ENCODE results near the gene ZBTB46. TPM values are rescaled to one million over a fixed set of nuclear protein-coding genes. Genes with fewer than 3 reads are reported as not detected.

ZBTB46 gene
- total RNA-seq, 1 donor from 2014 or later, result 0.53 TPM

DNA sequence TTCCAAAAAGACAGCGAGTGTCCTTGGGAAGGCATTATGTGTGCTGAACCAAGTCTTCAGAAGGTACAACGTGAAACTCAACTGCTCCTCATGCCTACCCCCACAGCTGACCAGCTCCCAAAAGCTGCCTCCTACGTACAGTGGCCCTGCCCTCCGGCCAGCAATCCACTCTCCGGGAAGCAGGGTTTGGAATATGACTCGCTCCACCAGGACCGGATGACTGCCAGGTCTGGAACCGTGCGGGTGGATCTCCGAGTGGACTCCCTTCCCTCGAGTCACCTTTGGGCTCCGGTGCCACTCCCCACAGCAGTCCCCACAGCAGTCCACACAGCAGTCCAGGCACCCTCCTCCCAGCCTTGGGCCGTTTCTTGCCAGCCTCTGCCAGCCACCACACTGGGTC lies 4.3 kb downstream of the ZBTB46 start:
- H3K27me3 ChIP-seq (ENCODE audit: control insufficient read depth, insufficient read depth, low read length), result peaks cover 10% of the 10 kb centered on the region
- no peaks in the 10 kb centered on the region for H3K36me3 ChIP-seq (ENCODE audit: control insufficient read depth, insufficient read depth, low read length)
- no peak for DNase-seq (ENCODE audit: low read depth)
- TF ChIP-seq, protein P1, sequence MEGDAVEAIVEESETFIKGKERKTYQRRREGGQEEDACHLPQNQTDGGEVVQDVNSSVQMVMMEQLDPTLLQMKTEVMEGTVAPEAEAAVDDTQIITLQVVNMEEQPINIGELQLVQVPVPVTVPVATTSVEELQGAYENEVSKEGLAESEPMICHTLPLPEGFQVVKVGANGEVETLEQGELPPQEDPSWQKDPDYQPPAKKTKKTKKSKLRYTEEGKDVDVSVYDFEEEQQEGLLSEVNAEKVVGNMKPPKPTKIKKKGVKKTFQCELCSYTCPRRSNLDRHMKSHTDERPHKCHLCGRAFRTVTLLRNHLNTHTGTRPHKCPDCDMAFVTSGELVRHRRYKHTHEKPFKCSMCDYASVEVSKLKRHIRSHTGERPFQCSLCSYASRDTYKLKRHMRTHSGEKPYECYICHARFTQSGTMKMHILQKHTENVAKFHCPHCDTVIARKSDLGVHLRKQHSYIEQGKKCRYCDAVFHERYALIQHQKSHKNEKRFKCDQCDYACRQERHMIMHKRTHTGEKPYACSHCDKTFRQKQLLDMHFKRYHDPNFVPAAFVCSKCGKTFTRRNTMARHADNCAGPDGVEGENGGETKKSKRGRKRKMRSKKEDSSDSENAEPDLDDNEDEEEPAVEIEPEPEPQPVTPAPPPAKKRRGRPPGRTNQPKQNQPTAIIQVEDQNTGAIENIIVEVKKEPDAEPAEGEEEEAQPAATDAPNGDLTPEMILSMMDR (IDR thresholded peaks at IDR 0.05; ENCODE audit: insufficient read depth, low read length, severe bottlenecking), result no peak
- H3K4me3 ChIP-seq (ENCODE audit: low read depth, low read length), result no peak overlapping the region
- FAIRE-seq, result no peak

DNA sequence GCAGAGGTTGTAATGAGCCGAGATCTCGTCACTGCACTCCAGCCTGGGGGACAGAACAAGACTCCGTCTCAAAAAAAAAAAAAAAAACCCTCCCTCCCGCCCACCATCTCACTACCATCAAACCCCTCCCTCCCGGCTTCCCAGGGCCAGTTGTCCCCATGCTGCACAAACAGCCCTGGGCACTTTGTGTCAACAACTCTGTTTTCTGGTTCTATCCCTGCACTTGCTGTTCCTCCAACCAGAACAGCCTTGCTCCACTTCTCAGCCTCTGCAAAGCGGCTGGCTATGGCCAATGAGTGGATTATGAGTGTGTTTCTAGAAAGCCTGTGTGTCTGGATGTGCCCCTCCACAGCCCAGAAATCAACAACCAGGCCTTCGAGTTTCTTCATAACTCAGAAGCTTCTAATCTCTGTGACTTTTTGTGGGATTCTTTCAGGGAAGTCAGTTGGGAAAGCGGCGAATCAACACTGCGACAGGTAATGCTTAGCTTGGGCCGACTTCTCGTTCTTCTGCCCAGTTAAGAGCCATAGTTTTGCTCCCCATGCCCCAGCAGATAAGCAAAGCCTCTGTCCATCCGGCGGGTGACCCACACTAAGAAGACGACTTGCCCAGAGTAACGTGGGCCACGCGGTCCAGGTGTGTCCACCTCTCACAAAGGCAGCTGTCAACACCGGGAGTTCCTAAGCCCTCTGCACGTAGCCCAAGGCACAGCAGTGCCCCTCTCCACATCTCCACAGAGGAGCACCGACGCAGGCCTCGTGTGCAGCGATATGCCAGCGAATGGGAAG lies 5.5 kb downstream of the ZBTB46 start:
- H3K27me3 ChIP-seq (ENCODE audit: control insufficient read depth, insufficient read depth, low read length), result peaks cover 10% of the 10 kb centered on the region
- TF ChIP-seq, protein P1 (IDR thresholded peaks at IDR 0.05; ENCODE audit: insufficient read depth, low read length, severe bottlenecking), result no peak
- no peak overlapping the region for H3K4me3 ChIP-seq (ENCODE audit: low read depth, low read length)
- no peaks in the 10 kb centered on the region for H3K36me3 ChIP-seq (ENCODE audit: control insufficient read depth, insufficient read depth, low read length)
- no peak for DNase-seq (ENCODE audit: low read depth)
- FAIRE-seq, result no peak

DNA sequence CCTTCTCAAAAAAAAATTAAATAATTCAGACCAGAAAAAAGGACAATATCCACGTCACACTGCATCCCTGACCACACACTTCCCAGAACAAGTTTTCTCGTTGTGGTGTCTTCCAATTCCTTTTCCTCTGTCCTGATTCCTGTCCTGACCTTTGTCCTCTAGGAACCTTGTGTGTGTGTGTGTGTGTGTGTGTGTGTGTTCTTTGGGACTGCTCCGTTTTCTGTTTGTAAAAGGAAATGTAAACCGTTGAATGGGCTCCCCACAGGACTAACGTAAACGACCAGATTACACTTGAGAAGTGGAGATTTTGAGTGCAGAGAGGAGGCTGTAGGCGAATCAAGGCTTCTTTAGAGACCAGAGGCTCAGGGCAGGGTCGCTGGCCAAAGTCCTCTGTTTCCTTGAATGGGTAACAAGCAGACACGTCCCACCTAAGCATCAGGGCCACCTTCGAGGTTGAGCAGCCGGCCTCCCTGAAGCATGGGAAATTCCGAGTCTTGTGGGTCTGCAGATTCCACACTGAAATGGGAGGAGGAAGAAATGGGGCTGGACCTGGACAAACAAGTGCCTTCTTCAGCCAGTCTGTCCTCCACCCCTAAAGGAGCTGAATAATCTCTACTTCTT lies 7.3 kb downstream of the ZBTB46 start:
- TF ChIP-seq, protein P1 (IDR thresholded peaks at IDR 0.05; ENCODE audit: insufficient read depth, low read length, severe bottlenecking), result no peak
- Histone ChIP-seq H3K4me3 (ENCODE audit: low read depth, low read length) (no peak overlapping the region), H3K27me3 (ENCODE audit: control insufficient read depth, insufficient read depth, low read length) (peaks cover 5% of the 10 kb centered on the region), H3K36me3 (ENCODE audit: control insufficient read depth, insufficient read depth, low read length) (no peaks in the 10 kb centered on the region)
- DNase-seq (ENCODE audit: low read depth) (no peak), FAIRE-seq (no peak)

DNA sequence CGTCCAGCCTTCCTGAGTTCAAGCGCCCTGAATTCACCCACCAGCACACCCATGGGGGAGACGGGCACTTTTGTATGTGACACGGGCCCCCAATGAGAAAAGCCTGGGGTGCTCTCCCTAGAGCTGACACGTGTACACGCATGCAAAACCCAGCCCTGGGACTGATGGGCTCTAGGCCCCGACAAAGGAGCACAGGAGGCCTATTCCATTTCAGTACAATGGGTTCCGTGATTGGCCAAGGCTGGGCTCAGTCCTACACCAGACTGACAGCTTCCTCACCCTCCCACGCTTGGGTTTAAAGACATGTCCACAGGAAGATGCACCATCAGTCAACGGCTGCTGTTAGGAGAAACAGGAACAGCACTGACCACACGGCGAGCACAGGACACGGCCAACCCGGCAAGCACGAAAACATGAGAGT lies 8.8 kb downstream of the ZBTB46 start:
- TF ChIP-seq, protein P1 (IDR thresholded peaks at IDR 0.05; ENCODE audit: insufficient read depth, low read length, severe bottlenecking), result no peak
- no peak for DNase-seq (ENCODE audit: low read depth)
- H3K27me3 ChIP-seq (ENCODE audit: control insufficient read depth, insufficient read depth, low read length), result peaks cover 3% of the 10 kb centered on the region
- no peak overlapping the region for H3K4me3 ChIP-seq (ENCODE audit: low read depth, low read length)
- FAIRE-seq, result no peak
- no peaks in the 10 kb centered on the region for H3K36me3 ChIP-seq (ENCODE audit: control insufficient read depth, insufficient read depth, low read length)

DNA sequence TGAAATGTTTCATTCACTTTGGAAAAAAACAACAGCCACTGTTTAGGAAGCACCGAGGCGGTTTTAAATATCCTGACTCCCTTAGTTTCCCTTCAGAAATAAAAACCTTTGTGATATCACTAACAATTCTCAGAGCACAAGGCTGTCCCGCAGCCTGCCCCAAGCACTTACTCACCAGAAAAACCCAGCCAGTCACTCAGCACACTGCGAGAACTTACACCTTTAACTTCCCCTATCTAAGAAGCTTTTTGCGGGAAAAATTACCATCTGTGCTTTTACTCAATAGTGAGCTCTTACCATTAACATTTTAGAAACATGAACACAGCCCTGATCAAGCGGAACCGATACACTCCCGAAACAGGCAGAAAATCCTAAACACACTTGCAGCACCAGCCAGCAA lies 9.3 kb downstream of the ZBTB46 start:
- TF ChIP-seq, protein P1 (IDR thresholded peaks at IDR 0.05; ENCODE audit: insufficient read depth, low read length, severe bottlenecking), result no peak
- no peaks in the 10 kb centered on the region for H3K36me3 ChIP-seq (ENCODE audit: control insufficient read depth, insufficient read depth, low read length)
- FAIRE-seq, result no peak

More for the DNA sequence above, 9.3 kb downstream of the ZBTB46 start:
- Histone ChIP-seq H3K4me3 (ENCODE audit: low read depth, low read length) (no peak overlapping the region), H3K27me3 (ENCODE audit: control insufficient read depth, insufficient read depth, low read length) (peaks cover 3% of the 10 kb centered on the region)
- DNase-seq (ENCODE audit: low read depth), result no peak
